ENCODE measurements around the gene HSD17B8.
"Not testable (repeated sequence)": the region's sequence is repeated elsewhere in the genome, so short reads cannot be mapped to it uniquely, and the experiment has no call there.

DNA sequence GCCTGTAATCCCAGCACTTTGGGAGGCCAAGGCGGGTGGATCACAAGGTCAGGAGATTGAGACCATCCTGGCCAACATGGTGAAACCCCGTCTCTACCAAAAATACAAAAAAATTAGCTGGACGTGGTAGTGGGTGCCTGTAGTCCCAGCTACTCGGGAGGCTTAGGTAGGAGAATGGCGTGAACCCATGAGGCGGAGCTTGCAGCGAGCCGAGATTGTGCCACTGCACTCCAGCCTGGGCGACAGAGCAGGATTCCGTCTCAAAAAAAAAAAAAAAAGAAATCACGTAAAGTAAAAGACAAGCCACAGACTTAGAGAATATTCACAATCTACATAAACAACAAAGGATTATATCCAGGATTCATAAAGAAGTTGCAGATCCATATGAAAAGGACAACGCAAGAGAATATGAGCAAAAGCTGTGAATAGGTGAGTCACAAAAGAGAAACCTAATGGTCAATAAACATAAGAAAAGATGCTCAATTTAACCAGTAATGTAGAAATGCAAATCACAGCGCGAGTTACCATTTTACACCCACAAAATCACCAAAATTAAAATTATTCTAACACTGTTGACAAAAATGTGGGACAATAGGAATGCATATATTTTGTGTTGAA is 22.2 kb downstream of the HSD17B8 start:
- TF ChIP-seq, protein P1, sequence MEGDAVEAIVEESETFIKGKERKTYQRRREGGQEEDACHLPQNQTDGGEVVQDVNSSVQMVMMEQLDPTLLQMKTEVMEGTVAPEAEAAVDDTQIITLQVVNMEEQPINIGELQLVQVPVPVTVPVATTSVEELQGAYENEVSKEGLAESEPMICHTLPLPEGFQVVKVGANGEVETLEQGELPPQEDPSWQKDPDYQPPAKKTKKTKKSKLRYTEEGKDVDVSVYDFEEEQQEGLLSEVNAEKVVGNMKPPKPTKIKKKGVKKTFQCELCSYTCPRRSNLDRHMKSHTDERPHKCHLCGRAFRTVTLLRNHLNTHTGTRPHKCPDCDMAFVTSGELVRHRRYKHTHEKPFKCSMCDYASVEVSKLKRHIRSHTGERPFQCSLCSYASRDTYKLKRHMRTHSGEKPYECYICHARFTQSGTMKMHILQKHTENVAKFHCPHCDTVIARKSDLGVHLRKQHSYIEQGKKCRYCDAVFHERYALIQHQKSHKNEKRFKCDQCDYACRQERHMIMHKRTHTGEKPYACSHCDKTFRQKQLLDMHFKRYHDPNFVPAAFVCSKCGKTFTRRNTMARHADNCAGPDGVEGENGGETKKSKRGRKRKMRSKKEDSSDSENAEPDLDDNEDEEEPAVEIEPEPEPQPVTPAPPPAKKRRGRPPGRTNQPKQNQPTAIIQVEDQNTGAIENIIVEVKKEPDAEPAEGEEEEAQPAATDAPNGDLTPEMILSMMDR (conservative IDR thresholded peaks at IDR 0.05; ENCODE audit: low read depth in 2 of 2): not testable (repeated sequence)
- TF ChIP-seq, protein P2, sequence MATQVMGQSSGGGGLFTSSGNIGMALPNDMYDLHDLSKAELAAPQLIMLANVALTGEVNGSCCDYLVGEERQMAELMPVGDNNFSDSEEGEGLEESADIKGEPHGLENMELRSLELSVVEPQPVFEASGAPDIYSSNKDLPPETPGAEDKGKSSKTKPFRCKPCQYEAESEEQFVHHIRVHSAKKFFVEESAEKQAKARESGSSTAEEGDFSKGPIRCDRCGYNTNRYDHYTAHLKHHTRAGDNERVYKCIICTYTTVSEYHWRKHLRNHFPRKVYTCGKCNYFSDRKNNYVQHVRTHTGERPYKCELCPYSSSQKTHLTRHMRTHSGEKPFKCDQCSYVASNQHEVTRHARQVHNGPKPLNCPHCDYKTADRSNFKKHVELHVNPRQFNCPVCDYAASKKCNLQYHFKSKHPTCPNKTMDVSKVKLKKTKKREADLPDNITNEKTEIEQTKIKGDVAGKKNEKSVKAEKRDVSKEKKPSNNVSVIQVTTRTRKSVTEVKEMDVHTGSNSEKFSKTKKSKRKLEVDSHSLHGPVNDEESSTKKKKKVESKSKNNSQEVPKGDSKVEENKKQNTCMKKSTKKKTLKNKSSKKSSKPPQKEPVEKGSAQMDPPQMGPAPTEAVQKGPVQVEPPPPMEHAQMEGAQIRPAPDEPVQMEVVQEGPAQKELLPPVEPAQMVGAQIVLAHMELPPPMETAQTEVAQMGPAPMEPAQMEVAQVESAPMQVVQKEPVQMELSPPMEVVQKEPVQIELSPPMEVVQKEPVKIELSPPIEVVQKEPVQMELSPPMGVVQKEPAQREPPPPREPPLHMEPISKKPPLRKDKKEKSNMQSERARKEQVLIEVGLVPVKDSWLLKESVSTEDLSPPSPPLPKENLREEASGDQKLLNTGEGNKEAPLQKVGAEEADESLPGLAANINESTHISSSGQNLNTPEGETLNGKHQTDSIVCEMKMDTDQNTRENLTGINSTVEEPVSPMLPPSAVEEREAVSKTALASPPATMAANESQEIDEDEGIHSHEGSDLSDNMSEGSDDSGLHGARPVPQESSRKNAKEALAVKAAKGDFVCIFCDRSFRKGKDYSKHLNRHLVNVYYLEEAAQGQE (IDR thresholded peaks at IDR 0.05; ENCODE audit: unreplicated experiment): not testable (repeated sequence)
- not testable (repeated sequence) for TF ChIP-seq EZH2 (IDR thresholded peaks at IDR 0.05; ENCODE audit: low read depth, unreplicated experiment)

All from GM23338 (cell line).